Ishikawa (cell line): ENCODE data around the gene TNFRSF19.

Experiments used
- CEBPB ChIP-seq: IDR thresholded peaks from 2 replicates; pipeline ENCODE4 v1.6.1; 2012
- CREB1 ChIP-seq: IDR thresholded peaks from 2 replicates; pipeline ENCODE4 v1.6.1; 2012; ENCODE audit warnings: low read depth
- EGR1 ChIP-seq: IDR thresholded peaks from 2 replicates; pipeline ENCODE4 v1.6.1; 2012
- EP300 ChIP-seq: IDR thresholded peaks from 2 replicates; pipeline ENCODE4 v1.6.1; 2012; ENCODE audit warnings: borderline replicate concordance
- FOXM1 ChIP-seq: IDR thresholded peaks from 2 replicates; pipeline ENCODE4 v1.6.1; 2012; ENCODE audit warnings: low read depth, borderline replicate concordance
- NFIC ChIP-seq: IDR thresholded peaks from 2 replicates; pipeline ENCODE4 v1.6.1; 2012
- RAD21 ChIP-seq: IDR thresholded peaks from 2 replicates; pipeline ENCODE4 v1.6.1; 2012; ENCODE audit warnings: low read depth
- TAF1 ChIP-seq: IDR thresholded peaks from 2 replicates; pipeline ENCODE4 v1.6.1; 2012; ENCODE audit warnings: low read depth, mild to moderate bottlenecking
- TCF12 ChIP-seq: IDR thresholded peaks from 2 replicates; pipeline ENCODE4 v1.6.1; 2012; ENCODE audit warnings: low read depth
- TEAD4 ChIP-seq: IDR thresholded peaks from 2 replicates; pipeline ENCODE4 v1.6.1; 2012
- YY1 ChIP-seq: IDR thresholded peaks from 2 replicates; pipeline ENCODE4 v1.6.1; 2012; ENCODE audit warnings: low read depth
- ZBTB7A ChIP-seq: IDR thresholded peaks from 2 replicates; pipeline ENCODE4 v1.6.1; 2012; ENCODE audit warnings: low read depth
- TF ChIP-seq, protein P1 (sequence below): IDR thresholded peaks from 2 replicates; pipeline ENCODE4 v1.6.1; 2012
- TF ChIP-seq, protein P2 (sequence below): IDR thresholded peaks from 2 replicates; pipeline ENCODE4 v1.6.1; 2012; ENCODE audit warnings: low read depth, mild to moderate bottlenecking
- TF ChIP-seq, protein P3 (sequence below): IDR thresholded peaks from 2 replicates; pipeline ENCODE4 v1.6.1; 2012

TNFRSF19 gene

DNA sequence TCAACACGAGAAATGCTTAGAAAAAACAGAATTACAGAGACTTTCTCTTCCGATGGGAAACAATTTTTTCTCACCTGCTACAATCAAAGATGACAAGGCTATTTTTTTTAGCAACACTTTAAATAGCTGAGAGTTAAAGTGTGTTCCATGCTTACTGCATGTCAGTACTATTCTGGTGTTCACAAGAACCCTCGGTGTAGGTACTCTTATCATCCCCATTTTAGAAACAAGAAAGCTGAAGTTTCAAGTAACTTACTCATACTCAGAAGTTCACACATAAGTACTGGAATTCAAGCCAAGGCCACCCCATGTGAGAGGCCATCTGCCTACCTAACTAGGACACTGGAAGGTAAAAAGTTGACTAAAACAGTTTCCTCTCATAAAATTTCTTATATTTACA lies 9.0 kb upstream of the TNFRSF19 start:
- TF ChIP-seq, protein P1, sequence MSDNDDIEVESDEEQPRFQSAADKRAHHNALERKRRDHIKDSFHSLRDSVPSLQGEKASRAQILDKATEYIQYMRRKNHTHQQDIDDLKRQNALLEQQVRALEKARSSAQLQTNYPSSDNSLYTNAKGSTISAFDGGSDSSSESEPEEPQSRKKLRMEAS: no peak
- no peak for TF ChIP-seq TEAD4
- no peak for TF ChIP-seq EGR1
- TF ChIP-seq TCF12: no peak
- no peak for TF ChIP-seq CEBPB
- TF ChIP-seq ZBTB7A: no peak
- TF ChIP-seq, protein P2, sequence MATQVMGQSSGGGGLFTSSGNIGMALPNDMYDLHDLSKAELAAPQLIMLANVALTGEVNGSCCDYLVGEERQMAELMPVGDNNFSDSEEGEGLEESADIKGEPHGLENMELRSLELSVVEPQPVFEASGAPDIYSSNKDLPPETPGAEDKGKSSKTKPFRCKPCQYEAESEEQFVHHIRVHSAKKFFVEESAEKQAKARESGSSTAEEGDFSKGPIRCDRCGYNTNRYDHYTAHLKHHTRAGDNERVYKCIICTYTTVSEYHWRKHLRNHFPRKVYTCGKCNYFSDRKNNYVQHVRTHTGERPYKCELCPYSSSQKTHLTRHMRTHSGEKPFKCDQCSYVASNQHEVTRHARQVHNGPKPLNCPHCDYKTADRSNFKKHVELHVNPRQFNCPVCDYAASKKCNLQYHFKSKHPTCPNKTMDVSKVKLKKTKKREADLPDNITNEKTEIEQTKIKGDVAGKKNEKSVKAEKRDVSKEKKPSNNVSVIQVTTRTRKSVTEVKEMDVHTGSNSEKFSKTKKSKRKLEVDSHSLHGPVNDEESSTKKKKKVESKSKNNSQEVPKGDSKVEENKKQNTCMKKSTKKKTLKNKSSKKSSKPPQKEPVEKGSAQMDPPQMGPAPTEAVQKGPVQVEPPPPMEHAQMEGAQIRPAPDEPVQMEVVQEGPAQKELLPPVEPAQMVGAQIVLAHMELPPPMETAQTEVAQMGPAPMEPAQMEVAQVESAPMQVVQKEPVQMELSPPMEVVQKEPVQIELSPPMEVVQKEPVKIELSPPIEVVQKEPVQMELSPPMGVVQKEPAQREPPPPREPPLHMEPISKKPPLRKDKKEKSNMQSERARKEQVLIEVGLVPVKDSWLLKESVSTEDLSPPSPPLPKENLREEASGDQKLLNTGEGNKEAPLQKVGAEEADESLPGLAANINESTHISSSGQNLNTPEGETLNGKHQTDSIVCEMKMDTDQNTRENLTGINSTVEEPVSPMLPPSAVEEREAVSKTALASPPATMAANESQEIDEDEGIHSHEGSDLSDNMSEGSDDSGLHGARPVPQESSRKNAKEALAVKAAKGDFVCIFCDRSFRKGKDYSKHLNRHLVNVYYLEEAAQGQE: no peak
- TF ChIP-seq YY1: no peak

DNA sequence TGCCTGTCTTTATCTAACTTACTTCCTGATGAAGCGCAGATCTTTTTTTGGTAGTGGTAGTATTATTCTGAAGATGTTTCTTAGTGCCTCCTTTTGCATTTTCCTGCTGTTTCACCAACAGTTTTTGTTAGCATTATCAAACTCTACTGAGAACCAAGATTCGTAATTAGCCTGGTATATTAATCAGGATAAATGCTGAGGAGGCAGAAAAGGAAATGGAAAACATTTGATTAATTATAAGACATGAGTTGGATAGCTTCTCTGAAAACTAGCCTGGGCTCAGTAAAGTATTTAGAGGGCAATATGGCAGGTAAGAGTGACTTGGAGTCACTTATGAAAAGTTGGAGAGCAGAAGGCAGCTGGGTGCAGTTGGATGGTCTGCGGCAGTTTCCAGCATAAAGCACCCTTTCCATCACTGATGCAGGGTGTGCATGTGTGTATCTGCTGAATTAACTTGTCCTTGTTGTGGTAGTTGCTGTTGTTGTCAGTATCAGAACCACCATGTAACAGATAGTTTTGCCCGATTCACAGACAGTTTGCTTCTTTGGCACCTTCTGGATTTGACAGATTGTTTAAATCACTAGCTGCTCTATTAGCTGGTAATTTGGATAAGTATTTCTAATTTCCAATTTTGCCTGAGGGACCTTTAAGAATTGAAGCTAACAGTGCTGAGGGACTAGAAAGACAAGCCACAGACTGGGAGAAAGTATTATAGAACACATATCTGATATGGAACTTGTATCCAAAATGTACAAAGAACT lies 6.9 kb upstream of the TNFRSF19 start:
- TF ChIP-seq RAD21 (no peak), TCF12 (no peak), CEBPB (no peak), EGR1 (no peak), ZBTB7A (no peak), FOXM1 (no peak)
- TF ChIP-seq, protein P3, sequence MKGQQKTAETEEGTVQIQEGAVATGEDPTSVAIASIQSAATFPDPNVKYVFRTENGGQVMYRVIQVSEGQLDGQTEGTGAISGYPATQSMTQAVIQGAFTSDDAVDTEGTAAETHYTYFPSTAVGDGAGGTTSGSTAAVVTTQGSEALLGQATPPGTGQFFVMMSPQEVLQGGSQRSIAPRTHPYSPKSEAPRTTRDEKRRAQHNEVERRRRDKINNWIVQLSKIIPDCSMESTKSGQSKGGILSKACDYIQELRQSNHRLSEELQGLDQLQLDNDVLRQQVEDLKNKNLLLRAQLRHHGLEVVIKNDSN: no peak
- TF ChIP-seq, protein P2: no peak

DNA sequence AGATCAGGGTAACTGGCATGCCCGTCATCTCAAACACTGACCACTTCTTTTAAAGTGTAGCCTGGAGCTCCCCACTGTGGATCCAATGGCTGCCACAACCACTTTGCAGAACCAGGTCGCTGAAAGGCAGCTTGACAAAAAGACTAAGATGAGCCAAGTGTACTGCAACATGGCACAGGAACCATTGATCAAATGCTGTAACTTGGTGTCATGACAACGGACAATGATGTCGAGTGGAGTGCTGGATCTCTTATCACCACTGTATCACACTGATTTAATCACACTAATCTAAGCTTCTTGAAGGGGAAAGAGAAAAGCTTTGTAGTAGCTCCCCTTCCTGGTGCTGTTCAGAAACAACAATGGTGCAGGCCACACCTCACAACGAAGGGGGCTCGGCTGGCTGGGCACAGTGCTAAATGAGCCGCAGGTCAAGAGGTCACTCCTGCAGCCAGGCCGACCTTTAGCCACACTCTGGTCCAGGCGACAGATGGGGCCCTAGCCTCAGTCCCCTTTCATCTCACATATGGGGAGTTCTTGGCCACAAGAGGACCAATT lies 2.2 kb upstream of the TNFRSF19 start:
- TF ChIP-seq CREB1: no peak
- TF ChIP-seq CEBPB: no peak
- no peak for TF ChIP-seq ZBTB7A
- no peak for TF ChIP-seq TCF12
- no peak for TF ChIP-seq EGR1

DNA sequence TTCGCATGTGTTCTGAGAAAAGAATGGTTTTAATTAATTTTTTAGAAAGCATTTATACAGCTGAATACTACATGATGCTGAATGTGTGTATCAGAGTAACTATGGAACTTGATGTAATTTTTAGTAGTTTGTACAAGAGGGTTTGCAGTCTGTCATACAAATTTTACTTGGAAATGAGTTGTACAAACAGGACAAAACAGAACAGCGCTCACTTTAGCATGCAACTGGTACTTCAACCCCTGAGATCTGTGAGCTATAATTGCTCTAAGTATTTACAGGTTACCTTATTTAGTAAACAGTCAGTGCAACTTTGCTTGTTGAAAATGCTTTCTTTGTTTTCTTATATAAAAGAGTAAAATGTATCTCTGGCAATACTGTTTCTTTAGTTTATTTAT lies 706 bp downstream of the TNFRSF19 start:
- TF ChIP-seq, protein P1: no peak
- TF ChIP-seq FOXM1 (no peak), CREB1 (no peak), NFIC (no peak), TEAD4 (no peak)
- TF ChIP-seq, protein P3: no peak

DNA sequence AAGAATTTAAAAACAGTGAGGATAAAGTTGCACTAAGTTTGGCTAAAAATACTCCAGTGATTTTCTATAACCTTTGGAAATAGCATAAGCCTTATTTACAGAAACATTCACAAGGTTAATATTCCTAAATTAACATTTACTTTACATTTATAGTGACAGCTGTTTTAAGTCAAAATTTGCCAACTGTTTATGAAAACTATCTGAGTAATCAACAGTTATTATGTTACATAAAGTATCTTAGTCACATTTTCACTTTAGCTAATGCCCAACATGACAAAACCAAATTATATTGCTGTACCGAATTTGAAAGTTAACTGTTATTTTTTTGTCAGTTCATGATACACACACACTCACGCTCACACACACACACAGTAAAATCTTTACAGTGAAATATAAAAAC lies 1.2 kb downstream of the TNFRSF19 start:
- TF ChIP-seq EGR1: no peak
- TF ChIP-seq TCF12: no peak
- TF ChIP-seq CREB1: no peak
- TF ChIP-seq NFIC: no peak
- TF ChIP-seq YY1: no peak
- TF ChIP-seq, protein P3: no peak
- TF ChIP-seq EP300: no peak
- no peak for TF ChIP-seq TEAD4
- TF ChIP-seq RAD21: no peak
- TF ChIP-seq, protein P1: no peak
- TF ChIP-seq ZBTB7A: no peak
- TF ChIP-seq FOXM1: no peak
- no peak for TF ChIP-seq TAF1
- TF ChIP-seq, protein P2: no peak
